Measurements from ENCODE around the gene ETNK2.

ETNK2 gene

GRCh38 chr1:204151552-204152309, at the start of gene ETNK2:
Gene ETNK2, minus strand, starts transcription at chr1:204152044. Its CDS starts 192 bp downstream, at chr1:204151852.
- peak; percentile 14 for DNase-seq

- DNase-seq, result no peak
Measured at GRCh38 chr1:204201348-204202040, 49.6 kb upstream of the ETNK2 start.

GRCh38 chr1:204199579-204199978, 47.7 kb upstream of the ETNK2 start:
- DNase-seq, result no peak

GRCh38 chr1:204198348-204199340, 46.8 kb upstream of the ETNK2 start:
- no peak for DNase-seq

GRCh38 chr1:204197068-204197467, 45.2 kb upstream of the ETNK2 start:
- no peak for DNase-seq

GRCh38 chr1:204196068-204196795, 44.4 kb upstream of the ETNK2 start, which contains the start of gene KISS1:
Gene KISS1, minus strand, starts transcription at chr1:204196491. Its CDS starts 3,615 bp downstream, at chr1:204192876.
- no peak for DNase-seq

GRCh38 chr1:204194771-204195170, 42.9 kb upstream of the ETNK2 start:
- no peak for DNase-seq

GRCh38 chr1:204194080-204194479, 42.2 kb upstream of the ETNK2 start:
- no peak for DNase-seq

- no peak for DNase-seq
Measured at GRCh38 chr1:204192589-204193352, 40.9 kb upstream of the ETNK2 start.

- no peak for DNase-seq
Measured at GRCh38 chr1:204192046-204192445, 40.2 kb upstream of the ETNK2 start.

- DNase-seq, result no peak
Measured at GRCh38 chr1:204191456-204191855, 39.6 kb upstream of the ETNK2 start.

- peak; percentile 74 for DNase-seq
Measured at GRCh38 chr1:204190212-204191211, 38.7 kb upstream of the ETNK2 start.

GRCh38 chr1:204188959-204189639, 37.3 kb upstream of the ETNK2 start:
- DNase-seq, result no peak

GRCh38 chr1:204186597-204186996, 34.8 kb upstream of the ETNK2 start:
- no peak for DNase-seq

GRCh38 chr1:204181116-204181515, 29.3 kb upstream of the ETNK2 start:
- DNase-seq, result no peak

GRCh38 chr1:204180133-204180532, 28.3 kb upstream of the ETNK2 start:
- DNase-seq, result no peak

GRCh38 chr1:204178487-204179281, 26.8 kb upstream of the ETNK2 start:
- no peak for DNase-seq

- peak; percentile 15 for DNase-seq
Measured at GRCh38 chr1:204177133-204177532, 25.3 kb upstream of the ETNK2 start.

- DNase-seq, result no peak
Measured at GRCh38 chr1:204176049-204176448, 24.2 kb upstream of the ETNK2 start.

Measured in suppressor macrophage treated with lipopolysaccharide for 4 hours (primary cell).